Uterus (tissue), 4 donors: Measurements from ENCODE around the gene GBP4. TPM values are rescaled to one million over a fixed set of nuclear protein-coding genes. Genes with fewer than 3 reads are reported as not detected.
A peak's percentile ranks its signal among the peaks of the same experiment; 100 is the strongest.

Experiments
- DNase-seq, 2 donors: peaks; one replicate each; pipeline ENCODE4 v3.0.0-alpha.2; 2019 to 2020
- H3K27ac ChIP-seq, 2 donors: fragments of 200-600 bp; sonication (generic); 1 replicate in 1 of 2; 2 replicates in 1 of 2; pipeline ENCODE4 v1.5.1; 2016 to 2018
- H3K27me3 ChIP-seq, 2 donors: fragments of 200-600 bp; sonication (generic); one replicate each; pipeline ENCODE4 v1.5.1; 2018 to 2019; ENCODE audit warnings: control low read depth in 1 of 2
- H3K36me3 ChIP-seq, 2 donors: fragments of 200-600 bp; sonication (generic); one replicate each; pipeline ENCODE4 v1.5.1; 2019; ENCODE audit warnings: control low read depth in 1 of 2
- H3K4me1 ChIP-seq, 2 donors: fragments of 200-600 bp; sonication (generic); one replicate each; pipeline ENCODE4 v1.5.1; 2018 to 2019; ENCODE audit warnings: control low read depth in 1 of 2
- H3K4me3 ChIP-seq, 2 donors: fragments of 200-600 bp; sonication (generic); 1 replicate in 1 of 2; 2 replicates in 1 of 2; pipeline ENCODE4 v1.5.1; 2018 to 2019; ENCODE audit warnings: mild to moderate bottlenecking in 1 of 2
- H3K9me3 ChIP-seq, 2 donors: fragments of 200-600 bp; sonication (generic); one replicate each; pipeline ENCODE4 v1.5.1; 2019; ENCODE audit warnings: control low read depth in 1 of 2
- POLR2A ChIP-seq, 2 donors: fragments of 450-650 bp; IDR thresholded peaks; one replicate each; pipeline ENCODE4 v1.6.1; 2016; ENCODE audit warnings: antibody characterized with exemption in 2 of 2, mild to moderate bottlenecking in 1 of 2, moderate library complexity in 1 of 2
- intact Hi-C: fragments of 100-400 bp; cut with DNase I; formaldehyde crosslinking; loops from one replicate; pipeline ENCODE4 v1.15.1; 2023; ENCODE audit warnings: low total_unique reads
- total RNA-seq, 4 donors: library from RNA; depleted of rRNA in 3 of 4; stranded (reverse); fragments of >200 nt in 3 of 4; gene quantifications; one replicate each; pipeline versions ENCODE4 v1.1.0 to v1.2.4, GENCODE V29; 2014 to 2023
- TF ChIP-seq, protein P1 (sequence below), 4 experiments: fragments of 200-600 bp in 2 of 4; fragments of 450-650 bp in 2 of 4; sonication (generic) in 2 of 4; IDR thresholded peaks; one replicate each; pipeline ENCODE4 v1.5.1; 2016 to 2019; ENCODE audit warnings: antibody characterized with exemption in 4 of 4, mild to moderate bottlenecking in 2 of 4, moderate library complexity in 1 of 4
- donor health status: DM: yes; HTN: yes; CAD: no.

GBP4 gene
- total RNA-seq, 4 donors from 2014 or later: 11.1 to 99.4 (median 18.3) TPM

DNA sequence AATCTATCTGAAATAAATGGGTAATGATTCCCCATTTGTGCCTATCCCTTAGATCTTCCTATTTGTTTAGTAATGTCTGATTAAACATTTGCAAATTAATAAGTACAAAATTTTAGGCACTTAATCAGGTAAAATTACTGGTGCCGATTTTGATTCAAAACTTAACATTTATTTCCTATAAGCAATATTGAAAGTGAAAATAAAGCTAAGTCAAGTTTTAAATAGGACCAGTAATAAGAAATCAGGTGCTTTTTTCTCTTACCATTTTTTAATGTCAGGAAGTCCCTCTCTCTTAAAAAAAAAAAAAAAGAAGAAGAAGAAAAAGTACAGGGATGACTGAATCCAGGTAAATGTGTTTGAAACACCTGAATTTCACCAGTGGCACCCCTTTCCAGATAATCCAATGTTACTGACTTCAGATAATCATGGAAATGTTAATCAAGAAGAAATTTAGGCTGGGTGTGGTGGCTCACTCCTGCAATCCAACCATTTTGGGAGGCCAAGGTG, 836 bp upstream of the GBP4 start:
- TF ChIP-seq, protein P1, sequence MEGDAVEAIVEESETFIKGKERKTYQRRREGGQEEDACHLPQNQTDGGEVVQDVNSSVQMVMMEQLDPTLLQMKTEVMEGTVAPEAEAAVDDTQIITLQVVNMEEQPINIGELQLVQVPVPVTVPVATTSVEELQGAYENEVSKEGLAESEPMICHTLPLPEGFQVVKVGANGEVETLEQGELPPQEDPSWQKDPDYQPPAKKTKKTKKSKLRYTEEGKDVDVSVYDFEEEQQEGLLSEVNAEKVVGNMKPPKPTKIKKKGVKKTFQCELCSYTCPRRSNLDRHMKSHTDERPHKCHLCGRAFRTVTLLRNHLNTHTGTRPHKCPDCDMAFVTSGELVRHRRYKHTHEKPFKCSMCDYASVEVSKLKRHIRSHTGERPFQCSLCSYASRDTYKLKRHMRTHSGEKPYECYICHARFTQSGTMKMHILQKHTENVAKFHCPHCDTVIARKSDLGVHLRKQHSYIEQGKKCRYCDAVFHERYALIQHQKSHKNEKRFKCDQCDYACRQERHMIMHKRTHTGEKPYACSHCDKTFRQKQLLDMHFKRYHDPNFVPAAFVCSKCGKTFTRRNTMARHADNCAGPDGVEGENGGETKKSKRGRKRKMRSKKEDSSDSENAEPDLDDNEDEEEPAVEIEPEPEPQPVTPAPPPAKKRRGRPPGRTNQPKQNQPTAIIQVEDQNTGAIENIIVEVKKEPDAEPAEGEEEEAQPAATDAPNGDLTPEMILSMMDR (IDR thresholded peaks at IDR 0.05): no peak
- TF ChIP-seq POLR2A (IDR thresholded peaks at IDR 0.05): no peak
- Histone ChIP-seq H3K4me1 (no peaks in the 10 kb centered on the region), H3K36me3 (no peaks in the 10 kb centered on the region), H3K9me3 (no peaks in the 10 kb centered on the region), H3K4me3 (peak overlapping the region; percentile 36 to 40), H3K27me3 (no peaks in the 10 kb centered on the region), H3K27ac (peak overlapping the region; percentile 73 to 90)
- intact Hi-C loops: no loop called here
- DNase-seq: no peak

DNA sequence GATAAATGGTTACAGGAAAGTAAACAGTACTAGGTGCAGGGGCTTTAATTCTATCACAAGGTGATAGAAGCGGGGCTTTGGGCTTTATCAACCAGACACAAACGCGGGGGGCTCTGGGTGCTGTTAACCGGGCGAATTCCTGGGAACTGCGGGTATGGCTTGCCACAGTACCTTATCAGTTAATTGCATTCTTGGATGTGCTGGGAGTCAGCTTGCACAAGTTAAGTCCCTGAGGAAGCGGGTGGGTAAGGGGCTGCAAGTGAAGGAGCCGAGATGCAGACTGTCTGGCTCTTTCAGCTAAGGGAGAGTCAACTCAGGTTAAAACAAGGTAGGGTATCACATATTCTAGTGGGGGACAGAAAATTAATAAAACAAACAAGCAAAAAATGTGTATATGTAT, 661 bp downstream of the GBP4 start:
- Histone ChIP-seq H3K36me3 (no peaks in the 10 kb centered on the region), H3K9me3 (no peaks in the 10 kb centered on the region), H3K27ac (peak overlapping the region; percentile 73 to 90), H3K27me3 (no peaks in the 10 kb centered on the region), H3K4me1 (no peaks in the 10 kb centered on the region), H3K4me3 (peak overlapping the region; percentile 36 to 40)
- DNase-seq: no peak
- intact Hi-C loops: no loop called here
- TF ChIP-seq, protein P1 (IDR thresholded peaks at IDR 0.05): no peak
- no peak for TF ChIP-seq POLR2A (IDR thresholded peaks at IDR 0.05)

DNA sequence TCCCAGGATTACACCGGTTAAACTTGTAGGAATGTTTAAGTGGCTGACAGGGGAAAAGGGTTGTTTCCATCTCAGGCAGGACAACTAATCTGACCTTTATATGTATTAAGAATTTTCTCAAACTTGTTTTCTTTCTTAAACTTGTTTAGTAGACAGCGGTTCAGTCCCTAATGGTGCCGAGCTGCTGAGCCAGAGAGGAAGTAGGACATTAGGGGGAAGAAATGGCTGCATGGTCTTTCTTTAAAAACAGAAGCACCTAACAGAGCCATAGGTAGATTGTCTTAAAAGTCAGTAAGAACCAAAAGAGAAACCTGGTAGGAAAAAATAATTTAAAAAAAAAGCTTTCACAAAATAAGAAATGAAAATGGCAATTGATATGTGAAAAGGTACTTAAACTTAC, 3.3 kb downstream of the GBP4 start:
- H3K4me1 ChIP-seq: no peaks in the 10 kb centered on the region
- no peaks in the 10 kb centered on the region for H3K9me3 ChIP-seq
- TF ChIP-seq, protein P1 (IDR thresholded peaks at IDR 0.05): no peak
- no peak for TF ChIP-seq POLR2A (IDR thresholded peaks at IDR 0.05)
- intact Hi-C loops: no loop called here
- H3K27ac ChIP-seq: no peak overlapping the region
- DNase-seq: no peak
- no peaks in the 10 kb centered on the region for H3K36me3 ChIP-seq
- H3K4me3 ChIP-seq: no peak overlapping the region
- no peaks in the 10 kb centered on the region for H3K27me3 ChIP-seq

DNA sequence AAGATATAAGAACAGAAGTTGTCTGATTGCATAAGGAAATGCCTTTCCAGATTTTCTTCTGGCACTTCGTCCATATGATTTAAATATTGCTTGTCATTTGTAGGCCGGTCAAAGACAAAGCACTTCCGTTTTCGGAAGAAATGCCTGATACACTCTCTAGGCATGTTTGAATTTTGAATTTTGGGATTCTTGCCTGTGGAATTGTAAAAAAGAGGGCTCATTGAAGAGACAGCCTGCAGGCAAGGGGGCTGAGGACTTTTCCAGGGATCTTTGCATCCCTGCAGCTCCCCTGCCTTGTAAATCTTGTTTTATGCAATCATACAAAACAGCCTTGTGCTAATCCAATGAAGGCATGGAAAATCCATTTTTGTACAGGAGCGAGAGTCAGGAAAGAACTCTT, 7.4 kb downstream of the GBP4 start:
- H3K4me3 ChIP-seq: no peak overlapping the region
- no peak overlapping the region for H3K27ac ChIP-seq
- TF ChIP-seq, protein P1 (IDR thresholded peaks at IDR 0.05): no peak
- no peak for TF ChIP-seq POLR2A (IDR thresholded peaks at IDR 0.05)
- intact Hi-C loops: no loop called here
- DNase-seq: no peak
- no peaks in the 10 kb centered on the region for H3K36me3 ChIP-seq
- no peaks in the 10 kb centered on the region for H3K4me1 ChIP-seq
- H3K9me3 ChIP-seq: no peaks in the 10 kb centered on the region
- H3K27me3 ChIP-seq: no peaks in the 10 kb centered on the region

DNA sequence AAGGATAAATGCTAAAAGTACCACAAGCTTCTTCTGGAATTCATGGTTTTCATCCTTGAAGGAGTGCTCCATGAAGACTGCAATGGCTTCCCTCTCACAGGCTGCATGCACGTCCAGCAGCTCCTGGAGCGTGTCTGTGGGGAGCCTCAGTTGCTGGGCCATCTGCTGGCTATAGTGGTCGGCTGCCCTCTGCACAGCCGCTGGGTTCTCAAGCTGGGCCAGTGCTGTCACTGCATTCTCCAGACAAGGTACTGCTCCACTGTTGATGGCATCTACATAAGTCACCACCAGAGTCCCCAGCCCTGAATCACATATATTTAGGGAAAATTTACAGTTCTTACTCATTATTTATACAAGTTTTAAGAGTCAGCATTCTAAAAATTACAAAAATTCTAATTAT, 8.7 kb downstream of the GBP4 start:
- Histone ChIP-seq H3K9me3 (no peaks in the 10 kb centered on the region), H3K4me3 (no peak overlapping the region), H3K36me3 (no peaks in the 10 kb centered on the region), H3K4me1 (no peaks in the 10 kb centered on the region), H3K27ac (no peak overlapping the region), H3K27me3 (no peaks in the 10 kb centered on the region)
- no peak for TF ChIP-seq POLR2A (IDR thresholded peaks at IDR 0.05)
- TF ChIP-seq, protein P1 (IDR thresholded peaks at IDR 0.05): no peak
- intact Hi-C loops: no loop called here
- no peak for DNase-seq
